HepG2 (cell line): ENCODE data around the gene ECHS1. TPM values are rescaled to one million over a fixed set of nuclear protein-coding genes. Genes with fewer than 3 reads are reported as not detected.

Experiments used
- ADNP ChIP-seq: sonication (generic); formaldehyde crosslinking; IDR thresholded peaks from 2 replicates; pipeline ENCODE4 v1.4.0; 2020; ENCODE audit warnings: missing genetic modification reagents
- CHD2 ChIP-seq: IDR thresholded peaks from 2 replicates; pipeline ENCODE4 v1.6.1; 2011; ENCODE audit warnings: low read depth, low read length, improper control_type of control experiment
- ESRRA ChIP-seq: sonication (generic); formaldehyde crosslinking; IDR thresholded peaks from 2 replicates; pipeline ENCODE4 v1.5.1; 2020; ENCODE audit warnings: mild to moderate bottlenecking, low read depth, missing genetic modification reagents
- KLF15 ChIP-seq: sonication (generic); formaldehyde crosslinking; IDR thresholded peaks from 2 replicates; pipeline ENCODE4 v1.8.1; 2023; ENCODE audit warnings: borderline replicate concordance, mild to moderate bottlenecking, inconsistent platforms, missing genetic modification reagents, mixed read lengths
- NR3C1 ChIP-seq: sonication (generic); formaldehyde crosslinking; IDR thresholded peaks from 2 replicates; pipeline ENCODE4 v1.4.0; 2020; ENCODE audit warnings: missing genetic modification reagents
- SOX13 ChIP-seq, 3 experiments: fragments of 450-650 bp in 1 of 3; sonication (generic) in 1 of 3; formaldehyde crosslinking in 1 of 3; IDR thresholded peaks in 2 of 3; conservative IDR thresholded peaks in 1 of 3; 2 replicates each; pipeline versions ENCODE4 v1.5.0 to v1.6.1; 2016 to 2020; ENCODE audit warnings: antibody characterized with exemption in 1 of 3, mild to moderate bottlenecking in 1 of 3, missing compliant biosample characterization in 1 of 3, missing genetic modification reagents in 1 of 3, moderate library complexity in 1 of 3
- ZFAT ChIP-seq: sonication (generic); formaldehyde crosslinking; conservative IDR thresholded peaks from 2 replicates; pipeline ENCODE4 v1.8.1; 2023; ENCODE audit warnings: missing genetic modification reagents, inconsistent platforms
- ZNF484 ChIP-seq: sonication (generic); formaldehyde crosslinking; IDR thresholded peaks from 2 replicates; pipeline ENCODE4 v1.5.1; 2020; ENCODE audit warnings: mild to moderate bottlenecking, low read depth, missing genetic modification reagents, borderline replicate concordance
- ZNF776 ChIP-seq: sonication (generic); formaldehyde crosslinking; IDR thresholded peaks from 2 replicates; pipeline ENCODE4 v1.4.0; 2020; ENCODE audit warnings: mild to moderate bottlenecking, missing genetic modification reagents
- ZNF782 ChIP-seq: sonication (generic); formaldehyde crosslinking; IDR thresholded peaks from 2 replicates; pipeline ENCODE4 v1.4.0; 2020; ENCODE audit warnings: missing genetic modification reagents, mild to moderate bottlenecking, borderline replicate concordance
- ZNF816 ChIP-seq: sonication (generic); formaldehyde crosslinking; IDR thresholded peaks from 2 replicates; pipeline ENCODE4 v1.8.0; 2022; ENCODE audit warnings: missing genetic modification reagents, mild to moderate bottlenecking, borderline replicate concordance
- polyA plus RNA-seq, 8 experiments: library from polyadenylated mRNA; depleted of rRNA in 3 of 8; stranded (reverse) in 7 of 8; unstranded in 1 of 8; fragments of >200 nt; fragmentation: Illumina TruSeq in 4 of 8; extraction: Trizol in 4 of 8; gene quantifications; 2 replicates each; pipeline versions ENCODE4 v1.2.1 to v1.2.3, GENCODE V29; 2011 to 2016; ENCODE audit warnings: low read depth in 4 of 8, missing spikeins in 1 of 8, mixed read lengths in 1 of 8; ENCODE audit not compliant: insufficient read depth in 1 of 8
- total RNA-seq, 5 experiments: library from RNA; depleted of rRNA; stranded (reverse); fragments of >200 nt; fragmentation: Illumina TruSeq; extraction: Trizol; gene quantifications; 2 replicates each; pipeline ENCODE4 v1.2.3, GENCODE V29; 2016; ENCODE audit warnings: low read depth in 1 of 5
- TF ChIP-seq, protein P1 (sequence below): sonication (generic); formaldehyde crosslinking; IDR thresholded peaks from 2 replicates; pipeline ENCODE4 v1.4.0; 2020; ENCODE audit warnings: missing genetic modification reagents, mild to moderate bottlenecking, borderline replicate concordance
- TF ChIP-seq, protein P2 (sequence below): sonication (generic); formaldehyde crosslinking; IDR thresholded peaks from 2 replicates; pipeline ENCODE4 v1.5.1; 2020; ENCODE audit warnings: mild to moderate bottlenecking, missing genetic modification reagents
- TF ChIP-seq, protein P3 (sequence below): sonication (generic); formaldehyde crosslinking; IDR thresholded peaks from 2 replicates; pipeline ENCODE4 v1.9.0; 2021; ENCODE audit warnings: mild to moderate bottlenecking, missing genetic modification reagents

ECHS1 gene
- total and polyA plus RNA-seq, 2 of the 13 experiments (the other 11 are each of a cell fraction or from before 2014, with no cell fraction given), result 32.7 to 195 TPM

DNA sequence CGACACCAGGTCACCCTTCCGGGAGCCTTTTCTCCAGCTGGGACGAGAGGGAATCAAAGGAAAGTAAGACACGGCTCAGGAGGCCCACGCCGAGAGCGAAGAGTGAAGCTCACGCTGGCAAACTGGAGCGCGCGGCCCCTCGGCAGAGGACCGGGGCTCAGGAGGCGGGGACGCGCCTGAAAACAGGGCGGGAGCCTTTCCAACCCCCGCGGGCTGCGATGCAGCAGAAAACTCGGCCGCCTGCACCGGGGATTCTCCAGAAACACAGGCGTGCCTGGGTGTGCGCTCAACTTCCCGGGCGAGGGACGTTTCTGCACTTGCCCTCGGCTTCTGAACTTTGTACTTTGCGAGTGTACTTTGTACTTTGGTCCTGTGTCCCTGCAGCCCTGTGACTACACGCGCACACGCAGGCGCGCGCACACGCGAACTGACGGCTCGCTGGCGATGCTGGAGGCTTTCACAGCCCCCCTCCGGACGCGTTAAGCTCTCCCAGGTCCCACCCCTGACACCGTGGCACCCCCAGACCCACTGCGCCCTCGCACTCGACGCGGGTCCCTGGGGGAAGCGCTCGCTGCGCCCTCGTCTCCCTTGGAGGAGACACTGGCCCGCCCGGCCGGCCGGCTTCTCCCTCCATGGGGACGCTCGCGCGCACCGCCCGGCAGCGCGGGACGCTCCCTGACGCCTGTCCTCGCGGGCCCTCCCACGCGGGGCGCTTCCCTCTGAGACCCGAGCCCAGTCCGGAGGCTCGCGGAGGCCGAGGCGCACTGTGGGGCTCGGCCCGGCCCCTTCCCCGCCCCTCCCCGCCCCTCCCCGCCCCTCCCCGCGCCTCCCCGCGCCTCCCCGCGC, 5.3 kb upstream of the ECHS1 start (continued):
- TF ChIP-seq ESRRA (CRISPR knock-in tag) (peak; percentile 97), NR3C1 (CRISPR knock-in tag) (no peak), CHD2 (no peak), ZFAT (CRISPR knock-in tag) (no peak), ZNF776 (CRISPR knock-in tag) (0 out of 2 replicates have a peak, but pooled peaks have one; percentile 26), KLF15 (CRISPR knock-in tag) (no peak), ZNF484 (CRISPR knock-in tag) (0 out of 2 replicates have a peak, but pooled peaks have one; percentile 27), ZNF816 (CRISPR knock-in tag) (peak; percentile 73; the same call in 1 of the 2 replicates), ADNP (CRISPR knock-in tag) (no peak), SOX13 (IDR thresholded peaks at IDR 0.05) (no peak), SOX13 (CRISPR knock-in tag; conservative IDR thresholded peaks at IDR 0.05 in 1 of 2, IDR thresholded peaks at IDR 0.05 in 1 of 2) (no peak), ZNF782 (no peak)
- TF ChIP-seq, protein P1, sequence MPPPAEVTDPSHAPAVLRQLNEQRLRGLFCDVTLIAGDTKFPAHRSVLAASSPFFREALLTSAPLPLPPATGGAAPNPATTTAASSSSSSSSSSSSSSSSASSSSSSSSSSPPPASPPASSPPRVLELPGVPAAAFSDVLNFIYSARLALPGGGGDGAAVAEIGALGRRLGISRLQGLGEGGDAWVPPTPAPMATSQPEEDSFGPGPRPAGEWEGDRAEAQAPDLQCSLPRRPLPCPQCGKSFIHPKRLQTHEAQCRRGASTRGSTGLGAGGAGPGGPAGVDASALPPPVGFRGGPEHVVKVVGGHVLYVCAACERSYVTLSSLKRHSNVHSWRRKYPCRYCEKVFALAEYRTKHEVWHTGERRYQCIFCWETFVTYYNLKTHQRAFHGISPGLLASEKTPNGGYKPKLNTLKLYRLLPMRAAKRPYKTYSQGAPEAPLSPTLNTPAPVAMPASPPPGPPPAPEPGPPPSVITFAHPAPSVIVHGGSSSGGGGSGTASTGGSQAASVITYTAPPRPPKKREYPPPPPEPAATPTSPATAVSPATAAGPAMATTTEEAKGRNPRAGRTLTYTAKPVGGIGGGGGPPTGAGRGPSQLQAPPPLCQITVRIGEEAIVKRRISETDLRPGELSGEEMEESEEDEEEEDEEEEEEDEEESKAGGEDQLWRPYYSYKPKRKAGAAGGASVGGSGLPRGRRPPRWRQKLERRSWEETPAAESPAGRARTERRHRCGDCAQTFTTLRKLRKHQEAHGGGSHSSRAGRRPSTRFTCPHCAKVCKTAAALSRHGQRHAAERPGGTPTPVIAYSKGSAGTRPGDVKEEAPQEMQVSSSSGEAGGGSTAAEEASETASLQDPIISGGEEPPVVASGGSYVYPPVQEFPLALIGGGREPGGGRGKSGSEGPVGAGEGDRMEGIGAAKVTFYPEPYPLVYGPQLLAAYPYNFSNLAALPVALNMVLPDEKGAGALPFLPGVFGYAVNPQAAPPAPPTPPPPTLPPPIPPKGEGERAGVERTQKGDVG, result no peak
- TF ChIP-seq, protein P2, sequence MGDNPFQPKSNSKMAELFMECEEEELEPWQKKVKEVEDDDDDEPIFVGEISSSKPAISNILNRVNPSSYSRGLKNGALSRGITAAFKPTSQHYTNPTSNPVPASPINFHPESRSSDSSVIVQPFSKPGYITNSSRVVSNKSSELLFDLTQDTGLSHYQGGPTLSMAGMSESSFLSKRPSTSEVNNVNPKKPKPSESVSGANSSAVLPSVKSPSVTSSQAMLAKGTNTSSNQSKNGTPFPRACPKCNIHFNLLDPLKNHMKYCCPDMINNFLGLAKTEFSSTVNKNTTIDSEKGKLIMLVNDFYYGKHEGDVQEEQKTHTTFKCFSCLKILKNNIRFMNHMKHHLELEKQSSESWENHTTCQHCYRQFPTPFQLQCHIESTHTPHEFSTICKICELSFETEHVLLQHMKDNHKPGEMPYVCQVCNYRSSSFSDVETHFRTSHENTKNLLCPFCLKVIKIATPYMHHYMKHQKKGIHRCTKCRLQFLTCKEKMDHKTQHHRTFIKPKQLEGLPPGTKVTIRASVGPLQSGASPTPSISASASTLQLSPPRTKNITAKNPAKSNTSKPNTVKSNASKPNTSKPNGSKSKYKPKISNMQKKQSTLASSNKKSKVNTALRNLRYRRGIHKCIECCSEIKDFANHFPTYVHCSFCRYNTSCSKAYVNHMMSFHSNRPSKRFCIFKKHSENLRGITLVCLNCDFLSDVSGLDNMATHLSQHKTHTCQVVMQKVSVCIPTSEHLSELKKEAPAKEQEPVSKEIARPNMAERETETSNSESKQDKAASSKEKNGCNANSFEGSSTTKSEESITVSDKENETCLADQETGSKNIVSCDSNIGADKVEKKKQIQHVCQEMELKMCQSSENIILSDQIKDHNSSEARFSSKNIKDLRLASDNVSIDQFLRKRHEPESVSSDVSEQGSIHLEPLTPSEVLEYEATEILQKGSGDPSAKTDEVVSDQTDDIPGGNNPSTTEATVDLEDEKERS (CRISPR knock-in tag), result peak; percentile 89; the same call in 1 of the 2 replicates
- TF ChIP-seq, protein P3, sequence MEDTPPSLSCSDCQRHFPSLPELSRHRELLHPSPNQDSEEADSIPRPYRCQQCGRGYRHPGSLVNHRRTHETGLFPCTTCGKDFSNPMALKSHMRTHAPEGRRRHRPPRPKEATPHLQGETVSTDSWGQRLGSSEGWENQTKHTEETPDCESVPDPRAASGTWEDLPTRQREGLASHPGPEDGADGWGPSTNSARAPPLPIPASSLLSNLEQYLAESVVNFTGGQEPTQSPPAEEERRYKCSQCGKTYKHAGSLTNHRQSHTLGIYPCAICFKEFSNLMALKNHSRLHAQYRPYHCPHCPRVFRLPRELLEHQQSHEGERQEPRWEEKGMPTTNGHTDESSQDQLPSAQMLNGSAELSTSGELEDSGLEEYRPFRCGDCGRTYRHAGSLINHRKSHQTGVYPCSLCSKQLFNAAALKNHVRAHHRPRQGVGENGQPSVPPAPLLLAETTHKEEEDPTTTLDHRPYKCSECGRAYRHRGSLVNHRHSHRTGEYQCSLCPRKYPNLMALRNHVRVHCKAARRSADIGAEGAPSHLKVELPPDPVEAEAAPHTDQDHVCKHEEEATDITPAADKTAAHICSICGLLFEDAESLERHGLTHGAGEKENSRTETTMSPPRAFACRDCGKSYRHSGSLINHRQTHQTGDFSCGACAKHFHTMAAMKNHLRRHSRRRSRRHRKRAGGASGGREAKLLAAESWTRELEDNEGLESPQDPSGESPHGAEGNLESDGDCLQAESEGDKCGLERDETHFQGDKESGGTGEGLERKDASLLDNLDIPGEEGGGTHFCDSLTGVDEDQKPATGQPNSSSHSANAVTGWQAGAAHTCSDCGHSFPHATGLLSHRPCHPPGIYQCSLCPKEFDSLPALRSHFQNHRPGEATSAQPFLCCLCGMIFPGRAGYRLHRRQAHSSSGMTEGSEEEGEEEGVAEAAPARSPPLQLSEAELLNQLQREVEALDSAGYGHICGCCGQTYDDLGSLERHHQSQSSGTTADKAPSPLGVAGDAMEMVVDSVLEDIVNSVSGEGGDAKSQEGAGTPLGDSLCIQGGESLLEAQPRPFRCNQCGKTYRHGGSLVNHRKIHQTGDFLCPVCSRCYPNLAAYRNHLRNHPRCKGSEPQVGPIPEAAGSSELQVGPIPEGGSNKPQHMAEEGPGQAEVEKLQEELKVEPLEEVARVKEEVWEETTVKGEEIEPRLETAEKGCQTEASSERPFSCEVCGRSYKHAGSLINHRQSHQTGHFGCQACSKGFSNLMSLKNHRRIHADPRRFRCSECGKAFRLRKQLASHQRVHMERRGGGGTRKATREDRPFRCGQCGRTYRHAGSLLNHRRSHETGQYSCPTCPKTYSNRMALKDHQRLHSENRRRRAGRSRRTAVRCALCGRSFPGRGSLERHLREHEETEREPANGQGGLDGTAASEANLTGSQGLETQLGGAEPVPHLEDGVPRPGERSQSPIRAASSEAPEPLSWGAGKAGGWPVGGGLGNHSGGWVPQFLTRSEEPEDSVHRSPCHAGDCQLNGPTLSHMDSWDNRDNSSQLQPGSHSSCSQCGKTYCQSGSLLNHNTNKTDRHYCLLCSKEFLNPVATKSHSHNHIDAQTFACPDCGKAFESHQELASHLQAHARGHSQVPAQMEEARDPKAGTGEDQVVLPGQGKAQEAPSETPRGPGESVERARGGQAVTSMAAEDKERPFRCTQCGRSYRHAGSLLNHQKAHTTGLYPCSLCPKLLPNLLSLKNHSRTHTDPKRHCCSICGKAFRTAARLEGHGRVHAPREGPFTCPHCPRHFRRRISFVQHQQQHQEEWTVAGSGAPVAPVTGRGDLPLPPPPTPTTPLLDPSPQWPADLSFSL (CRISPR knock-in tag), result no peak
